DOHH2 (cell line): ENCODE results near the gene EBLN1.

ENCODE experiments used
- H3F3A ChIP-seq: fragments of 200-600 bp; sonication (generic), shearing (Covaris generic); 2 replicates; pipeline ENCODE4 v1.6.0; 2016; ENCODE audit warnings: antibody characterized with exemption, mild to moderate bottlenecking; ENCODE audit not compliant: control insufficient read depth, insufficient read depth
- H3K27ac ChIP-seq: fragments of 200-600 bp; sonication (generic); 2 replicates; pipeline ENCODE4 v1.5.1; 2014; ENCODE audit warnings: low read depth, mild to moderate bottlenecking, low read length, moderate library complexity
- H3K27me3 ChIP-seq: fragments of 200-600 bp; sonication (generic); 2 replicates; pipeline ENCODE4 v1.6.1; 2014; ENCODE audit warnings: mild to moderate bottlenecking, low read length, mixed read lengths; ENCODE audit not compliant: control insufficient read depth
- H3K36me3 ChIP-seq: fragments of 200-600 bp; sonication (generic); 2 replicates; pipeline ENCODE4 v1.6.1; 2014; ENCODE audit warnings: mild to moderate bottlenecking, low read length, moderate library complexity, mixed read lengths; ENCODE audit not compliant: control insufficient read depth
- H3K4me1 ChIP-seq: fragments of 200-600 bp; sonication (generic); 2 replicates; pipeline ENCODE4 v1.6.1; 2014; ENCODE audit warnings: mild to moderate bottlenecking, low read length, mixed read lengths; ENCODE audit not compliant: control insufficient read depth
- H3K4me2 ChIP-seq: fragments of 200-600 bp; sonication (generic); 2 replicates; pipeline ENCODE4 v1.6.0; 2014; ENCODE audit warnings: mild to moderate bottlenecking, low read length, moderate library complexity
- H3K4me3 ChIP-seq: fragments of 200-600 bp; sonication (generic); 2 replicates; pipeline ENCODE4 v1.5.1; 2014; ENCODE audit warnings: mild to moderate bottlenecking, low read length, mixed read lengths
- H3K79me2 ChIP-seq: fragments of 200-600 bp; sonication (generic); 2 replicates; pipeline ENCODE4 v1.6.1; 2014; ENCODE audit warnings: mild to moderate bottlenecking, low read length, mixed read lengths; ENCODE audit not compliant: control insufficient read depth
- H3K9me2 ChIP-seq: fragments of 200-600 bp; sonication (generic); replicated peaks from 2 replicates; pipeline ENCODE4 v1.6.1; 2014; ENCODE audit warnings: mild to moderate bottlenecking, low read length, mixed read lengths; ENCODE audit not compliant: control insufficient read depth
- H3K9me3 ChIP-seq: fragments of 200-600 bp; sonication (generic); 2 replicates; pipeline ENCODE4 v1.6.1; 2014; ENCODE audit warnings: antibody characterized with exemption, low read length, mixed read lengths; ENCODE audit not compliant: control insufficient read depth, insufficient read depth
- H4K20me1 ChIP-seq: fragments of 200-600 bp; sonication (generic); 2 replicates; pipeline ENCODE4 v1.6.0; 2014; ENCODE audit warnings: low read depth, mild to moderate bottlenecking, antibody characterized with exemption, low read length, moderate library complexity; ENCODE audit not compliant: control insufficient read depth, insufficient read depth
- CTCF ChIP-seq: fragments of 200-600 bp; sonication (generic); IDR thresholded peaks from one replicate; pipeline ENCODE4 v1.5.1; 2014; ENCODE audit warnings: antibody characterized with exemption, mild to moderate bottlenecking, low read depth, low read length; ENCODE audit not compliant: poor library complexity, severe bottlenecking
- EZH2phosphoT487 ChIP-seq: fragments of 200-600 bp; sonication (generic); IDR thresholded peaks from 2 replicates; pipeline ENCODE4 v1.6.1; 2017; ENCODE audit warnings: borderline replicate concordance, mild to moderate bottlenecking, antibody characterized with exemption, low read length, moderate library complexity, mixed read lengths

Gene EBLN1

GRCh38 chr10:22159979-22160378 lies 57.8 kb downstream of the EBLN1 start:
- Histone ChIP-seq H3K27ac (no peak overlapping the region), H4K20me1 (no peaks in the 10 kb centered on the region), H3F3A (no peaks in the 10 kb centered on the region), H3K9me2 (no peaks in the 10 kb centered on the region), H3K27me3 (no peaks in the 10 kb centered on the region), H3K9me3 (no peaks in the 10 kb centered on the region), H3K4me2 (no peak overlapping the region), H3K36me3 (no peaks in the 10 kb centered on the region), H3K4me3 (no peak overlapping the region), H3K79me2 (no peaks in the 10 kb centered on the region), H3K4me1 (no peaks in the 10 kb centered on the region)
- TF ChIP-seq CTCF (no peak), EZH2phosphoT487 (no peak)

GRCh38 chr10:22159180-22159579 lies 58.6 kb downstream of the EBLN1 start:
- no peaks in the 10 kb centered on the region for H3K36me3 ChIP-seq
- no peak overlapping the region for H3K27ac ChIP-seq
- no peaks in the 10 kb centered on the region for H3K9me3 ChIP-seq
- no peaks in the 10 kb centered on the region for H3K4me1 ChIP-seq
- no peaks in the 10 kb centered on the region for H3K27me3 ChIP-seq
- H3K79me2 ChIP-seq = no peaks in the 10 kb centered on the region
- no peaks in the 10 kb centered on the region for H4K20me1 ChIP-seq
- no peaks in the 10 kb centered on the region for H3K9me2 ChIP-seq
- no peak overlapping the region for H3K4me3 ChIP-seq
- TF ChIP-seq CTCF = no peak
- TF ChIP-seq EZH2phosphoT487 = no peak
- no peaks in the 10 kb centered on the region for H3F3A ChIP-seq
- no peak overlapping the region for H3K4me2 ChIP-seq
